K562 (cell line): Measurements from ENCODE around the gene AHSG.

Source experiments
- CBFA2T3 ChIP-seq: fragments of 450-650 bp; IDR thresholded peaks from 2 replicates; pipeline ENCODE4 v1.6.1; 2017
- CC2D1A ChIP-seq: fragments of 450-650 bp; IDR thresholded peaks from 2 replicates; pipeline ENCODE4 v1.6.1; 2017; ENCODE audit warnings: mild to moderate bottlenecking
- CCAR2 ChIP-seq: fragments of 200-400 bp; formaldehyde crosslinking; IDR thresholded peaks from 2 replicates; pipeline ENCODE4 v1.6.1; 2017; ENCODE audit warnings: mild to moderate bottlenecking, low read depth, low read length
- CEBPB ChIP-seq: fragments of 450-650 bp; IDR thresholded peaks from 2 replicates; pipeline ENCODE4 v1.6.1; 2016; ENCODE audit warnings: missing genetic modification characterization, missing compliant biosample characterization
- ESRRA ChIP-seq: fragments of 450-650 bp; IDR thresholded peaks from 2 replicates; pipeline ENCODE4 v1.6.1; 2014; ENCODE audit warnings: low read depth, mild to moderate bottlenecking, moderate library complexity, borderline replicate concordance
- MAX ChIP-seq: sonication (generic); formaldehyde crosslinking; IDR thresholded peaks from 2 replicates; pipeline ENCODE4 v1.9.0; 2022; ENCODE audit warnings: mild to moderate bottlenecking, missing genetic modification reagents
- PKNOX1 ChIP-seq: fragments of 450-650 bp; IDR thresholded peaks from 2 replicates; pipeline ENCODE4 v1.6.1; 2016
- REST ChIP-seq, 2 experiments: fragments of 450-650 bp; formaldehyde crosslinking in 1 of 2; IDR thresholded peaks; 2 replicates each; pipeline versions ENCODE4 v1.4.0 to v1.6.1; 2014 to 2020; ENCODE audit warnings: mild to moderate bottlenecking in 2 of 2, borderline replicate concordance in 1 of 2, low read depth in 1 of 2
- ZC3H4 ChIP-seq: sonication (generic); formaldehyde crosslinking; IDR thresholded peaks from 2 replicates; pipeline ENCODE4 v1.9.0; 2021; ENCODE audit warnings: missing genetic modification reagents, borderline replicate concordance
- ZNF121 ChIP-seq: sonication (generic); formaldehyde crosslinking; conservative IDR thresholded peaks from 2 replicates; pipeline ENCODE4 v1.8.0; 2022; ENCODE audit warnings: missing genetic modification reagents
- ZNF318 ChIP-seq, 2 experiments: fragments of 450-650 bp; IDR thresholded peaks; 2 replicates each; pipeline ENCODE4 v1.6.1; 2016; ENCODE audit warnings: mild to moderate bottlenecking in 2 of 2, borderline replicate concordance in 1 of 2, low read depth in 1 of 2, moderate library complexity in 1 of 2

GRCh38 chr3:186592682-186593081, 20.2 kb upstream of the AHSG start:
- no peak for TF ChIP-seq PKNOX1
- TF ChIP-seq MAX (CRISPR knock-in tag), result no peak
- TF ChIP-seq ZNF318 (IDR thresholded peaks at IDR 0.05; ENCODE audit: borderline replicate concordance in 1 of 2, low read depth in 1 of 2), result no peak
- no peak for TF ChIP-seq CCAR2
- no peak for TF ChIP-seq ZNF121
- no peak for TF ChIP-seq ZC3H4 (CRISPR knock-in tag)
- no peak for TF ChIP-seq ESRRA
- TF ChIP-seq CBFA2T3, result no peak
- TF ChIP-seq CC2D1A, result no peak
- TF ChIP-seq REST (IDR thresholded peaks at IDR 0.05; ENCODE audit: borderline replicate concordance), result no peak
- no peak for TF ChIP-seq REST (CRISPR knock-in tag; IDR thresholded peaks at IDR 0.05; ENCODE audit: low read depth)
- TF ChIP-seq CEBPB (tag), result no peak
